IPS-15b (cell line): ENCODE data around the gene DNM2.
"Not testable (repeated sequence)": the region's sequence is repeated elsewhere in the genome, so short reads cannot be mapped to it uniquely, and the experiment has no call there.

Source experiments
- H3K27me3 ChIP-seq: one replicate; pipeline ENCODE4 v1.6.1; 2013; ENCODE audit warnings: low read length; ENCODE audit not compliant: control insufficient read depth, insufficient read depth
- H3K36me3 ChIP-seq: one replicate; pipeline ENCODE4 v1.6.1; 2013; ENCODE audit warnings: low read length; ENCODE audit not compliant: control insufficient read depth, insufficient read depth
- H3K4me1 ChIP-seq: one replicate; pipeline ENCODE4 v1.6.1; 2013; ENCODE audit warnings: mild to moderate bottlenecking, low read length; ENCODE audit not compliant: control insufficient read depth, insufficient read depth
- H3K4me3 ChIP-seq: one replicate; pipeline ENCODE4 v1.5.1; 2013; ENCODE audit warnings: low read depth, low read length
- H3K9ac ChIP-seq: one replicate; pipeline ENCODE4 v1.6.1; 2013; ENCODE audit warnings: low read depth, mild to moderate bottlenecking, low read length
- H3K9me3 ChIP-seq: one replicate; pipeline ENCODE4 v1.6.1; 2013; ENCODE audit warnings: mild to moderate bottlenecking, low read length; ENCODE audit not compliant: control insufficient read depth, insufficient read depth

The DNM2 gene

DNA sequence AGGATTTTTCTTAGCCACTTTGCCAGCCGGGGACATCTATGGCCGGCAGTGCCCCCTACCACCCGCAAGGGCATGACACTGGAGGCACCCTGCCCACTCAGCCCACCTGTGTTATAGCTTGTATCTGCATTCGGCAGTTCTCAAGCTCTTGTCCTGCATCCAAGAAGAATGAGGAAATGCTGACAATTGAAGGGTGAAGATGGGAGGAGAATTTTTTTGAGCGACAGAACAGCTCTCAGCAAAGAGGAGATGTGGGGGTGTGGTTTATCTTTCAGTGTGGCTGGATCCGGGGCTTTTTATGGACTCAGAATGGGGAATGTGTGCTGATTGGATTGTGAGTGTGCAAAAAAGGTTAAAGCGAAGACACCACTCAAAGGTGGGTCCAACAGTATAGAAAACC is 124.9 kb downstream of the DNM2 start:
- H3K27me3 ChIP-seq = no peaks in the 10 kb centered on the region
- no peaks in the 10 kb centered on the region for H3K4me1 ChIP-seq
- H3K36me3 ChIP-seq = no peaks in the 10 kb centered on the region
- H3K9ac ChIP-seq = no peak overlapping the region
- no peaks in the 10 kb centered on the region for H3K9me3 ChIP-seq
- no peak overlapping the region for H3K4me3 ChIP-seq

DNA sequence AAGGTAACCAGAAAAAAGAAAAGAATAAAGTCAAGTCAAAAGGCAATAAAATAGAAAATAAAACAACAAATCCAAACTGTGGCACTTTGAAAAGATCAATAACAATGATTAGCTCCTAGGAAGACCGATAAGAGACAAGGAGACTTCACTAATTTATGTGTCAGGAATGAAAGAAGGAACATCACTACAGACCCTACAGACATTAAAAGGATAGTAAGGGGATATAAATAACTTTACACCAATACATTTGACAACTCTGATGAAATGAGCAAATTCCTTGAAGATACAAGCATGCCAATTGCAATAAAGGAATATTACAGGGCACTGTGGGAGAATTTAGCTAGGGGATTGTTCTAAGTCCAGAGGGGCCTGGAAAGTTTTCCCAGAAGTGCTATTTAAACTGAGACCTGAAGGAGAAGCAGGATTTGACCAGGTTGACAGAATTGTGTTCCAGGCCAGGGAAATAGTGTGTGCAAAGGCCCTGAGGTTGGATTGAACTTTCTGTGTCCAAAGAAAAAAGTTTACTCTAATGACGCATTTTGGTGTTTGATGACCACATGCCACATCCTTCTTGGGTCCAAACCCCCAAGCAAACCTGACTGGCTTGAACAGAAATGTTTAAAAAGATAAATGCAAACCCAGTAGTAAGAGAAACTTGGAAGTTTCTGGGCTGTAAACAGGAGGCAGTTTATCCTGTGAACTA is 128.8 kb downstream of the DNM2 start:
- H3K27me3 ChIP-seq = no peaks in the 10 kb centered on the region
- H3K9ac ChIP-seq = no peak overlapping the region
- no peaks in the 10 kb centered on the region for H3K4me1 ChIP-seq
- no peaks in the 10 kb centered on the region for H3K9me3 ChIP-seq
- no peak overlapping the region for H3K4me3 ChIP-seq
- H3K36me3 ChIP-seq = no peaks in the 10 kb centered on the region

GRCh38 chr19:10848230-10848856 is 130.5 kb downstream of the DNM2 start, which contains the start of gene C19orf38:
Gene C19orf38, plus strand, starts transcription at chr19:10848415. Its CDS starts 94 bp downstream, at chr19:10848509.
- H3K9ac ChIP-seq = peak within 1 kb of the TSS; percentile 47

DNA sequence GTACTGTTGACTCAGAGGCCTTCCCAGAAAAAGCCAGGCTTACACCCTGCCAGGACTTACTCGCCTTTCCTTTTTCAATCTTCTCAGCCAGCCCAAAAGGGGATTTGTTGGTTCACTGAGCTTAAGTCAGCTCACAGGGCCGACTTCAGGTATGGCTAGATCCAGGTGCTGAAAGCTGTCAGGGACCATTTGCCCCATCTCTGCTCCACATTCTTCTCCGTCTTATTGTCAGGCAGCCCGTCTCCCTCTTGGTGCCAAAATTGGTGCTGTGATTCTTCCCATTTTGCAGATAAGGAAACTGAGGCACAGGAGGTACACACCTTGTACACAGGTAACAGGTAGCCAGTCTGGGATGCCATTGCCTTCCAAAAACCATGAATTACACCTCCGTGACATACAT is 132.8 kb downstream of the DNM2 start:
- Histone ChIP-seq H3K27me3 (no peaks in the 10 kb centered on the region), H3K9me3 (no peaks in the 10 kb centered on the region), H3K36me3 (no peaks in the 10 kb centered on the region), H3K9ac (no peak overlapping the region), H3K4me3 (no peak overlapping the region), H3K4me1 (no peaks in the 10 kb centered on the region)

More at GRCh38 chr19:10848230-10848856, 130.5 kb downstream of the DNM2 start, which contains the start of gene C19orf38:
- no peaks in the 10 kb centered on the region for H3K36me3 ChIP-seq
- H3K4me3 ChIP-seq = no peak within 1 kb of the TSS
- no peaks in the 10 kb centered on the region for H3K9me3 ChIP-seq
- H3K27me3 ChIP-seq = no peaks in the 10 kb centered on the region
- no peaks in the 10 kb centered on the region for H3K4me1 ChIP-seq

DNA sequence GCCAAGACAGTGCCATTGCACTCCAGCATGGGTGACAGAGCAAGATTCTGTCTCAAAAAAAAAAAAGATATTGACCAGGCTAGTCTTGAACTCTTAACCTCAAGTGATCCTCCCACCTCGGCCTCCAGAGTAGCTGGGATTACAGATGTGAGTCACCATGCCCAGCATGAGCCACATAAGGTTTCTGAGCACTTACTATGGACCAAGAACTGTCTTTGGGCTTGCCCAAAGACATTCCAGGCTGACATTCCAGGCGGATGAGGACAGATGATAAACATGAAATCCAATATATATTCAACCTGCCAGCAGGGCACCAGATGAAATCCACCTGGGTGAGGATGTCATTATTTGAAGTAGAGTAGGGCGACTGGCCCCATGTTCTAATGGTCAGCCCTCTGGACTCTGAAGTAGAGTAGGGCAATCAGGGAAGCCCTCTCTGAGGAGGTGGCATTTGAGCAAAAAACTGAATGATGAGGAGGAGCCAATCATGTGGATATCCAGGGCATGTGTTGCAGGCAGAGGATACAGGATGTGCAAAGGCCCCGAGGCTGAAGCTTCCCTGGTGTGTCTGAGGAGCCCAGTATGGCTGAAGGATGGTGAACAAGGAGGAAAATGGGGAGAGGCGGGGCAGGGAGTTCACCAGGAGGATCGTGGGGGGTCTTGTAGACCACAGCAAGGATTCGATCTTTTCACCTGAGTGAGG is 134.4 kb downstream of the DNM2 start:
- Histone ChIP-seq H3K36me3 (no peaks in the 10 kb centered on the region), H3K4me1 (no peaks in the 10 kb centered on the region), H3K4me3 (no peak overlapping the region), H3K9ac (no peak overlapping the region), H3K27me3 (no peaks in the 10 kb centered on the region), H3K9me3 (no peaks in the 10 kb centered on the region)

DNA sequence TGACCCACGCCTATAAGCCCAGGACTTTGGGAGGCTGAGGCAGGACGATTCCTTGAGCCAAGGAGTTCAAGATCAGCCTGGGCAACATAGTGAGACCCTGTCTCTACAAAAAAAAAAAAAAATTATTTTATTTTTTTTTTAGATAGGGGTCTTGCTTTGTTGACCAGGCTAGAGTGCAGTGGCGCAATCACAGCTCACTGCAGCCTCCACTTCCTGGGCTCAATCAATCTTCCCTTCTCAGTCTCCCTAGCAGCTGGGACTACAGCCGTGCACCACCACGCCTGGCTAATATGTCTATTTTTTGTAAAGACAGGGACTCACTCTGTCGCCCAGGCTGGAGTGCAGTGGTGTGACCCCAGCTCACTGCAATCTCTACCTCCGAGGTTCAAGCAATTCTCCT is 135.1 kb downstream of the DNM2 start:
- Histone ChIP-seq H3K4me3 (no peak overlapping the region), H3K27me3 (no peaks in the 10 kb centered on the region), H3K36me3 (no peaks in the 10 kb centered on the region), H3K4me1 (no peaks in the 10 kb centered on the region), H3K9ac (no peak overlapping the region), H3K9me3 (no peaks in the 10 kb centered on the region)

- Histone ChIP-seq H3K9ac (no peak overlapping the region), H3K4me3 (no peak overlapping the region), H3K27me3 (no peaks in the 10 kb centered on the region), H3K36me3 (no peaks in the 10 kb centered on the region), H3K4me1 (no peaks in the 10 kb centered on the region), H3K9me3 (no peaks in the 10 kb centered on the region)
Observed at GRCh38 chr19:10854350-10855089, 136.6 kb downstream of the DNM2 start.

GRCh38 chr19:10855879-10856522 is 138.1 kb downstream of the DNM2 start:
- no peaks in the 10 kb centered on the region for H3K27me3 ChIP-seq
- no peaks in the 10 kb centered on the region for H3K4me1 ChIP-seq
- no peak overlapping the region for H3K9ac ChIP-seq
- no peak overlapping the region for H3K4me3 ChIP-seq
- no peaks in the 10 kb centered on the region for H3K9me3 ChIP-seq
- H3K36me3 ChIP-seq = no peaks in the 10 kb centered on the region

GRCh38 chr19:10856899-10857298 is 139.0 kb downstream of the DNM2 start:
- not testable (repeated sequence) for H3K36me3 ChIP-seq, H3K9ac ChIP-seq, H3K27me3 ChIP-seq, H3K9me3 ChIP-seq, H3K4me3 ChIP-seq, H3K4me1 ChIP-seq

- Histone ChIP-seq H3K4me3 (no peak overlapping the region), H3K4me1 (no peaks in the 10 kb centered on the region), H3K9me3 (no peaks in the 10 kb centered on the region), H3K27me3 (no peaks in the 10 kb centered on the region), H3K9ac (no peak overlapping the region), H3K36me3 (no peaks in the 10 kb centered on the region)
Observed at GRCh38 chr19:10858204-10858828, 140.4 kb downstream of the DNM2 start.
